Tibial nerve (tissue), 3 donors: ENCODE measurements around the gene FDPS.

Source experiments
- CTCF ChIP-seq, 5 experiments: fragments of 200-600 bp in 3 of 5; fragments of 450-650 bp in 2 of 5; sonication (generic) in 3 of 5; IDR thresholded peaks; one replicate each; pipeline ENCODE4 v1.5.1; 2016 to 2019; ENCODE audit warnings: antibody characterized with exemption in 5 of 5, mild to moderate bottlenecking in 3 of 5, moderate library complexity in 2 of 5
- POLR2A ChIP-seq, 2 donors: fragments of 450-650 bp; IDR thresholded peaks; one replicate each; pipeline ENCODE4 v1.6.1; 2017; ENCODE audit warnings: antibody characterized with exemption in 2 of 2, mild to moderate bottlenecking in 2 of 2, moderate library complexity in 2 of 2

GRCh38 chr1:155322571-155322952 is 13.9 kb downstream of the FDPS start:
- TF ChIP-seq CTCF (IDR thresholded peaks at IDR 0.05) (no peak), POLR2A (IDR thresholded peaks at IDR 0.05) (no peak)
